ENCODE results near the gene TRIM73.
"Not testable (repeated sequence)": the region's sequence is repeated elsewhere in the genome, so short reads cannot be mapped to it uniquely, and the experiment has no call there.

TRIM73 gene

GRCh38 chr7:75442101-75442464 lies 46.7 kb downstream of the TRIM73 start:
- Mint-ChIP-seq H3K4me3 (peak overlapping the region; percentile 91 to 94 (median 93)), H3K36me3 (ENCODE audit: low read depth) (peaks cover 30% of the 10 kb centered on the region), H3K27ac (peak overlapping the region in 2 of 3 experiments; percentile 90 to 91)
- not testable (repeated sequence) for H3K27me3 Mint-ChIP-seq (ENCODE audit: low read depth); H3K9me3 Mint-ChIP-seq; H3K4me1 Mint-ChIP-seq

- not testable (repeated sequence) for H3K4me1 Mint-ChIP-seq; H3K9me3 Mint-ChIP-seq; H3K27me3 Mint-ChIP-seq (ENCODE audit: low read depth)
- Mint-ChIP-seq H3K4me3 (peak overlapping the region; percentile 93 to 96 (median 96)), H3K27ac (peak overlapping the region; percentile 89 to 98 (median 97)), H3K36me3 (ENCODE audit: low read depth) (peaks cover 25% of the 10 kb centered on the region)
These were observed 47.2 kb downstream of the TRIM73 start for GRCh38 chr7:75442465-75443111.

GRCh38 chr7:75449946-75450345 lies 54.5 kb downstream of the TRIM73 start:
- not testable (repeated sequence) for H3K4me3 Mint-ChIP-seq; H3K9me3 Mint-ChIP-seq; H3K36me3 Mint-ChIP-seq (ENCODE audit: low read depth); H3K27me3 Mint-ChIP-seq (ENCODE audit: low read depth); H3K27ac Mint-ChIP-seq; H3K4me1 Mint-ChIP-seq

GRCh38 chr7:75452494-75452955 lies 57.1 kb downstream of the TRIM73 start:
- H3K27me3 Mint-ChIP-seq (ENCODE audit: low read depth); H3K36me3 Mint-ChIP-seq (ENCODE audit: low read depth); H3K9me3 Mint-ChIP-seq; H3K4me1 Mint-ChIP-seq; H3K4me3 Mint-ChIP-seq; H3K27ac Mint-ChIP-seq: not testable (repeated sequence)
- TF ChIP-seq CTCF (IDR thresholded peaks at IDR 0.05; ENCODE audit: unreplicated experiment in 3 of 3): peak; percentile 48 to 52 (median 49)
